Measurements from ENCODE around the gene JPH4.
"Not testable (repeated sequence)": the region's sequence is repeated elsewhere in the genome, so short reads cannot be mapped to it uniquely, and the experiment has no call there.

The JPH4 gene

DNA sequence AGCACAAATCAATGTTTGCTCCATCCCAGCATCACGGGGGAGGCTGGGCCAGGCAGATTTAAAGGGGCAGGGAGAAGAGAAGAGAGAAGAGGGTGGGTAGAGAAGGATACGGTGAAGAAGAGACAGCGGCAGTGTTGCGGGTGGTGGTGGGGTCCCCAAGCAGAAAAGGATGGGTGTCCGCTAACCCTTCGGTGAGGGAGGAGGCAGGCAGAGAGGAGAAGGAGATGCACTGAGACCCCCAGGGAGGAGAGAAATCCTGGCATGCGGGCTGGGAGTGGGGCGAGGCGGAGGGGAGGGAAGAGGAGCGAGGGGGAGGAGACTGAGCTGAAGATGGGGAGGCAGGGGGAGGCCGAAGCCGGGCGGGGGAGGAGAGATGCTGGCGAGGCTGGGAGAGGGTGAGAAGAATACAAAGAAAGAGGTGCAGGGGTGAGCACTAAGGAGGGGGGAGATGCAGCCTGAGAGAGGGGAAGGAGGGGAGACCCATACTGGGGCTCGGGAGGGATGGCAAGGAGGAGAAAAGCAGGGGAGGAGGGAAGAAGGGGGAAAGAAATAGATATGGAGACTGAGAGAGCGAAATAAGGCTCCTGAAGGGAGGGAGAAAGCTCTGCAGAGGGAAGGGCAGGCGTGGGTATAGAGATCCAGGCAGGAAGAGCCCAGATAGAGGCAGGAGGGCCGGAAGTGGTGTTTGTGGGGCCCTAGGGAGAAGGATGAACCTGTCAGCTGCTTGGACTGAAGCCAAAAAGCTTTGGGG, at the start of gene JPH4:
TSS of gene JPH4 (minus strand) at position 231 of the 751 bp plus-strand sequence. CDS start 1,337 bp downstream, outside the sequence.
- no peak for DNase-seq

DNA sequence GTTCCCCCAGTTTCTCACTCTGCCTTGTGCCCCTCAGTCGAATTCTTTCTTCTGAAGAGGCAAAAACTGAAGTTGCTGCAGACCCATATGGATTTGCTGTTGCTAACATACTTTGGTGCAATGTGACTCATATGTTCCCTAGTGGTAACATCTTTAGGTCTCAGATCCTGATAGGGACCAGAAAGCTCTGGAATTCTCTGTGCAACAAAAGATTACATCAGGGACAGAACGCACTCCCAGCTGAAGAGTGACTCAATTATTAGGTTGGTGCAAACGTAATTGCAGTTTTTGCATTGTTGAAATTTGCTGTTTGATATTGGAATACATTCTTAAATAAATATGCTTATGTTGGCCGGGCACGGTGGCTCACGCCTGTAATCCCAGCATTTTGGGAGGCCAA, 49.4 kb upstream of the JPH4 start:
- no peak for DNase-seq

GRCh38 chr14:23626946-23627345, 48.4 kb upstream of the JPH4 start:
- no peak for DNase-seq

DNA sequence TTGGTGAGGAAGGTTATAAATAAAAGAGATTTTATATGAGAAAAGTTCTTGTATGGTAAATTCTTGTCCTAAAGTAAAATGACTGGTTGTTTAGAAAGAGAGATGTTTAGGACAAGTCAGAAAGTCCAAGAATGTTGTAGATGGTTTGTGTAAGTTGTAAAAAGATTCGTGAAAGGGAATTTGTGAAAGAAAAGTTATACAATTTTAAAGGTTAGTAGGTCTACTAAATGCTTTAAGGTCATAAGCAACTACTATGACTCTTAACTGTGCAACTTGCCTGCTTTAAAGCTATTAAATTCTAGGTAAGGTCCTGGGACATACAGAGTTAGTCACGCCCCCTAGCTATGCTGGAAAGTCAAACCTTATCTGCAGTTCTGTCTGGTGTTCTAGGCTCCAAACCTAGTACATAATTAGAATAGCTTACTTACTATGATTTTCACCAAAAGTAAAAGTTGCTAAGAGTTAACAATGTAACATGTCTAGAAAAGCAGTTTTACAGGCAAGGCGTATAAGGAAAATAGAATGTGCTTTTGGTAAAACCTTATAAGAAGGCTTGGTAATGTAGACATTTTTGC, 46.3 kb upstream of the JPH4 start:
- DNase-seq: no peak

- DNase-seq: no peak
Measured at GRCh38 chr14:23623962-23624361, 45.4 kb upstream of the JPH4 start.

DNA sequence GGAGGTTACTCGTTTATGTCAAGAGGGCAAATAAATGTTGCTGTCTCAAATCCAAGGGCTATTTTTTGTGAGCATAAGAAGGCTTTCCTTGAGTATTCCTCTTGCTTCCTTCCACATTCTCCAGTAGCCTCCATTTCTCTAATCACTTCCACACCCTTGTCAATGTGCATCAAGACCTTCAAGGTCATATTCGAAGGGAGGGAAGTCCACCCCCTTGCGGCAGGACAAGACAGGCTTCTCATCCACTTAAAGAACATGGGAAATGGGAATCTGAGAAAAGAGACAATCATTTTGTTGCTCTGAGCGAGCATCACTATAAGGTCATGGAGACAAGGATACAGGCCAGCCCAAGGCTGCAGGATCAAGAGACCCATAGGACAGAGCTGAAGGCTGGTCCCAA, 44.4 kb upstream of the JPH4 start:
- DNase-seq: no peak

- no peak for DNase-seq
Measured at GRCh38 chr14:23621932-23622730, 43.5 kb upstream of the JPH4 start.

- DNase-seq: no peak
Measured at GRCh38 chr14:23621204-23621931, 42.8 kb upstream of the JPH4 start.

DNA sequence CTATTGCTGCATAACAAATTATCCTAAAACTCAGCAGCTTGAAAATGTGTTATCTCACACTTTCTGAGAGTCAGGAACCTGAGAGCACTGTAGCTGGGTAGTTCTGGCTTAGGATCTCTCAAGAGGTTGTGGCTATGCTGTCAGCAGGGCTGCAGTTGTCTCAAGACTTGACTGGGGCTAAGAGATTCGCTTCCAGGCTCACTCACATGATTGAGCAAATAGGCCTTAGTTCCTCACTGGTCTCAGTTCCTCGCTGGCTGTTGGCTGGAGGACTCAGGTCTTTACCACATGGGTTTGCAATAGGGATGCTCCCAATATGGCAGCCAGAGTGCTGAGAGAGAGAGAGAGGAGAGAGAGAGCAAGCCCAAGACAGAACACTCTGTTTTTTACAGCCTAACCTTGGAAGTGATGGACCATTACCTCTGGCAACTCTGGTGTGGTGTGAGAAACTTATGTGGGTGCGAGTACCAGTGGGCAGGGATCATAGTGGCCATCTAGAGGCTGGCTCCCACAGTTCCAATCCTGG, 41.6 kb upstream of the JPH4 start:
- DNase-seq: no peak

- DNase-seq: no peak
Measured at GRCh38 chr14:23618415-23618988, 39.9 kb upstream of the JPH4 start.

DNA sequence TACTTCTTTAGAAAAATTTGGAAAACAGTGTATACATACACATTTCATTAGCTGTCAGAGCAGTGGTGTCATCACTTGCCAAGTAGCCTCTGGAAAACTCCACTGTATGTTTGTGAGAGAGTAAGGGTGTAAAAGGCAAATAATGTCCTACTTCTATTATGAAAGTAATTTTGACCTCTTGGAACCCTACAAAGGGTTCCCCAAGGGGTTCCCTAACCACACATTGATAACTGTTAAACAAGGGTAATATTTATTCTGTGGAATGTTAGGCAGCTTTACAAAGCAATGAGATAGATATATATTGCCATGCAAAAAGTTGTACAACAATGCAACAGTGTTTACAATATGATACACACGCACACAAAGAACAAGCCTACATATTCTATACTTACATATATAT, 38.9 kb upstream of the JPH4 start:
- DNase-seq: no peak

DNA sequence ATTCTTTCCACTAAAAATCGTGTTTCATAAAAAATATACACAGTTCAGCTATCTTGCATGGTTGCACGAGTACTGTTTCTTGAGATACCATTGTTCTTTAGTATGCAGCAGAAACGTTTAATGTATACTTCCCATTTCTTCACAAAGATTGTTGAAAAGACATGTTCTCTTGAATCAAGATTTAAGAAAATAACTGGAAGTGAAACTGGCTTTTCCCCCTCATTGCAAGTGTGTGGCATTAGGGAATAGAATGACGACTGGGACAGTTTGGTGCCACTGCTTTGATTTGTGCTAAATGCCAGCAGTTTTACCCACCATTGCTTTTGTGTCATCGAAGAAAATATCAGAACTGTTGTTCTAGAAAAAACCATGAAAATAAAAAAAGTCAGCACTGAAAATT, 37.3 kb upstream of the JPH4 start:
- DNase-seq: no peak

DNA sequence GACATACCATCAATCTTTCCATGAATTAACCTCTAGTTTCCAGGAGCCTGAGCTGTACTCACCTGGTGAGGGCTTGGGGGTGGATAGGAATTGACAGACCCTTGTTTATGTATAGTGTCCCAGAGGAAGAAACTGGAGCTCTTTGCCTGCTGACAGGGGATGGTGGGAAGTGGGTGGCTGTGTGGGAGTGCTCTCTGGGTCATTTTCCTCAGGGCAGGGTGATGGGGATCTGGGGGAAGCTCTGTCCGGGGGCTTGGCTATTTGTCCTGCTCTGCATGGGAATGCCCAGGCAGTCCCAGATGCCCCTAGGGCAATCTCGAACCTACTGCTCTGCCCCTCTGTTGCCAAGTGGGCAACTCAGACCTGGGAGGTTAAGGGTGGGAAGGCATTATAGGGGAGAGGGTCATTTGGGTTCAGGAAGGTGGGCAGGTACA, 35.8 kb upstream of the JPH4 start:
- no peak for DNase-seq

DNA sequence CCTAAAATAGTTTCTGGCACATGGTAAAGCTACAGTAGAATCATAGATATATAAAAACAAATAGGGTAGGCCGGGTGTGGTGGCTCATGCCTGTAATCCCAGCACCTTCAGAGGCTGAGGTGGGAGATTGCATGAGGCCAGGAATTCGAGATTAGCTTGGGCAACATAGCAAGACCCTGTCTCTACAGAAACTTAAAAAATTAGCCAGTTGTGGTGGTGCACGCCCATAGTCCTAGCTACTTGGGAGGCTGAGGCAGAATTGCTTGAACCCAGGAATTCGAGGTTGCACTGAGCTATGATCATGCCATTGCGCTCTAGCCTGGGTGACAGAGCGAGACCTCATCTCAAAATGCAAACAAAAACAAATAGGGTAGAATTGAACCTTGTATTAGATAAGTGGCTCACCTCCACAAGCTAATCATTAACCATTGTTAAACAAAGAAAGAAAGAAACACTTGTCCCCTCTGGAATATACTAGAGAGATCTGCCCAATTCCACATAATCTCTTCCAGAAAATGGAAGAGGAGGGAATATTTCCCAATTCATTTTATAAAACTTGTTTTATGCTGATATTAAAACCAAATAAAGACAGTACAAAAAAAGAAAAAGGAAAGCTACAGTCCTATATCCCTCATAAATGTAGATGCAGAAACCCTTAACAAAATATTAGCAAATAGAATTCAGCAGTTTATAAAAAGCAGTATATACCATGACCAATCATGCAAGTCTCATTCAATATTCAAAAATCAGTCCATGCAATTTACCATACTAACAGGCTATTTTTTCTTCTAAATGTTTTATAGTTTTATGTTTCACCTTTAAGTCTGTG, 34.9 kb upstream of the JPH4 start:
- DNase-seq: no peak

GRCh38 chr14:23612802-23613201, 34.2 kb upstream of the JPH4 start:
- no peak for DNase-seq

GRCh38 chr14:23612354-23612732, 33.8 kb upstream of the JPH4 start:
- DNase-seq: no peak

DNA sequence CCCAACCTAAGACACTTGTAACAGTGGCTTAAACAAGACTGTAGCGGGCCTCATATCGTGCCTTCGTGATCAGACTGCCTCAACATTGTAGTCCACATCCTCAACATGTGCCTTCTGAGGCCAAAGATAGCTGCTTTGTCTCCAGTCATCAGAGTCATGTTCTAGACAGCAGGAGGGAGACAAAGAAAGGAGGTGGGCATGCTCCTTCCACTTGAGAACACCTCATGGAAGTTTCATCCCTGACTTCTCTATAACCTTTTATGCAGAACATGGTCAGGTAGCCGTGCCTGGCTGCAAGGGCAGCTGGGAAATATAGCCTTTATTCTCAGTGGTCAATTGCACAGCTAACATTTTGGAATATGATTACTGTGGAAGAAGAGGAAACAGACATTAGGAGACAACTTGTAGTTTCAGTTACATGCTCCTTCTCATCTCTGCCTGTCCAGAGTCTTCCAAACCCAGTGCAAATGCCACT, 32.3 kb upstream of the JPH4 start:
- DNase-seq: no peak

DNA sequence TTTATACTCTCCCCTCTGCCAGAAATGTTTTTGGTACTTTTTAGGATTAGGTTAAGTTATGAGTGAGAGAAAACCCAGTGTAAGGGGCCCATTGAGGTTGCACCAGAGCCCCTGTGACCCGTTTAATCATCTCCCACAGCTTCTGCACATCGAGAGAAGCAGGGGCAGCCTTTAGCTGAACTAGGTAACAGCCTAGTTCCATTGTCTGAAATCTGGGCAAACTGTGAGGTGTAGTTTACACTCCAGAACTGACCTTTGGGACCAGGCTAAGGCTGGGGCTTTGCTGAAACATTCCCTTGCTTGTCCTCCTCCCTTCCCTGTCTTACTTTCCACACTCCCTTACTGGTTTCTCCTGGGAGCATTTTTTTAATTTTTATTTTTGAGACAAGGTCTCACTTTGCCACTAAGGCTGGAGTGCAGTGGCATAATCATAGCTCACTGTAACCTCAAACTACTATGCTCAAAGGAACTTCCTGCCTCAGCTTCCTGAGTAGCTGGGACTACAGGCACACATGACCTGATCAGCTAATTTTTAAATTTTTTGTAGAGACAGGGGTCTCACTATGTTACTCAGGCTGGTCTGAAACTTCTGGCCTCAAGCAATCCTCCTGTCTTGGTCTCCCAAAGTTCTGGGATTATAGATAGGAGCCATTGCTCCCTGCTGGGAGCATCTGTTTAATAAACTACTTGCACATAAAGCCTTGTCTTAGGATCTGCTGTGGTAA, 31.7 kb upstream of the JPH4 start:
- DNase-seq: no peak

DNA sequence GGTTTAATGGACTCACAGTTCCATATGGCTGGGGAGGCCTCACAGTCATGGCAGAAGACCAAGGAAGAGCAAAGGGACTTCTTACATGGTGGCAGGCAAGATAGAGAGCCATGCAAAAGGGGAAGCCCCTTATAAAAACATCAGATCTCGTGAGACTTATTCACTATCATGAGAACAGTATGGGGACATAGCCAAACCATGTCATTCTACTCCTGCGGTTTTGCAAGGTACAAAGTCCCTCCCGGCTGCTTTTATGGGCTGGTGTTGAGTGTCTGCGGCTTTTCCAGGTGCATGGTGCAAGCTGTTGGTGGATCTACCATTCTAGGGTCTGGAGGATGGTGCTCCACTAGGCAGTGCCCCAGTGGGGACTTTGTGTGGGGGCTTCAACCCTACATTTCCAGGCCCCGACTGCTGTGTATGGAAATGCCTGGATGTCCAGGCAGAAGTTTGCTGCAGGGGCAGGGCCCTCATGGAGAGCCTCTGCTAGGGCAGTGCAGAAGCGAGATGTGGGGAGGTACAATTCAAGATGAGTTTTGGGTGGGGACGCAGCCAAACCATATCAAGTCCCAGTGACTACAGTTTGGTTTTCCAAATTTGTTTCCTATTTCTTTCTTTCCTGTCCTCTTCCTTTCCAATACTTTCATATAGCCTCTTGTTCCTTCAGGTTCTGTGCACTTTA, 31.0 kb upstream of the JPH4 start:
- not testable (repeated sequence) for DNase-seq

- DNase-seq: no peak
Measured at GRCh38 chr14:23609001-23609400, 30.4 kb upstream of the JPH4 start.

Measured in NCI-H2107 (cell line).